Fibroblast of lung (primary cell): ENCODE measurements around the gene MSLN.

Source experiments
- CTCF ChIP-seq, 2 donors: IDR thresholded peaks in 1 of 2; conservative IDR thresholded peaks in 1 of 2; 1 replicate in 1 of 2; 2 replicates in 1 of 2; pipeline ENCODE4 v1.5.1; 2011 to 2012; ENCODE audit warnings: low read length in 2 of 2, control low read depth in 1 of 2, inconsistent platforms in 1 of 2, low read depth in 1 of 2, mild to moderate bottlenecking in 1 of 2
- EZH2 ChIP-seq: IDR thresholded peaks from 2 replicates; pipeline ENCODE4 v1.5.1; 2012; ENCODE audit warnings: low read length, control low read depth, mild to moderate bottlenecking; ENCODE audit errors: missing control alignments

DNA sequence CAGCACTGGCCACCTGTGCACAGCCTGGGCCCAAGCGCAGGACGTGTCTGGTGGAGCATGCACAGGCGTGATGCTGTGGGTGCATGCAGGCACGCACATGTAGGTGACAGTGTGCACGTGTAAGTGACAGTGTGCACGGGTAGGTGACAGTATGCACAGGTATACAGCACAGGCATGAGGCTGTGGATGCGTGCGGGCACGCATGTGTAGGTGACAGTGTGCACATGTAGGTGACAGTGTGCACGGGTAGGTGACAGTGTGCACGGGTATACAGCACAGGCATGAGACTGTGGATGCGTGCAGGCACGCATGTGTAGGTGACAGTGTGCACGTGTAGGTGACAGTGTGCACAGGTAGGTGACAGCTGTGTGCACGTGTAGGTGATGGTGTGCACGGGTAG is 19.8 kb downstream of the MSLN start:
- TF ChIP-seq CTCF (conservative IDR thresholded peaks at IDR 0.05 in 1 of 2, IDR thresholded peaks at IDR 0.05 in 1 of 2; ENCODE audit: low read depth in 1 of 2, low read length in 2 of 2): no peak
- TF ChIP-seq EZH2: no peak
